GM10266 (cell line): Measurements from ENCODE around the gene NLRP9.

Source experiments
- DNase-seq: peaks from one replicate; pipeline ENCODE4 v3.0.0; 2012; ENCODE audit errors: extremely low spot score
- TF ChIP-seq, protein P1 (sequence below): IDR thresholded peaks from 2 replicates; pipeline ENCODE4 v1.5.1; 2012; ENCODE audit warnings: mild to moderate bottlenecking, low read depth; ENCODE audit not compliant: control insufficient read depth, insufficient read depth; ENCODE audit errors: missing control alignments

NLRP9 gene

DNA sequence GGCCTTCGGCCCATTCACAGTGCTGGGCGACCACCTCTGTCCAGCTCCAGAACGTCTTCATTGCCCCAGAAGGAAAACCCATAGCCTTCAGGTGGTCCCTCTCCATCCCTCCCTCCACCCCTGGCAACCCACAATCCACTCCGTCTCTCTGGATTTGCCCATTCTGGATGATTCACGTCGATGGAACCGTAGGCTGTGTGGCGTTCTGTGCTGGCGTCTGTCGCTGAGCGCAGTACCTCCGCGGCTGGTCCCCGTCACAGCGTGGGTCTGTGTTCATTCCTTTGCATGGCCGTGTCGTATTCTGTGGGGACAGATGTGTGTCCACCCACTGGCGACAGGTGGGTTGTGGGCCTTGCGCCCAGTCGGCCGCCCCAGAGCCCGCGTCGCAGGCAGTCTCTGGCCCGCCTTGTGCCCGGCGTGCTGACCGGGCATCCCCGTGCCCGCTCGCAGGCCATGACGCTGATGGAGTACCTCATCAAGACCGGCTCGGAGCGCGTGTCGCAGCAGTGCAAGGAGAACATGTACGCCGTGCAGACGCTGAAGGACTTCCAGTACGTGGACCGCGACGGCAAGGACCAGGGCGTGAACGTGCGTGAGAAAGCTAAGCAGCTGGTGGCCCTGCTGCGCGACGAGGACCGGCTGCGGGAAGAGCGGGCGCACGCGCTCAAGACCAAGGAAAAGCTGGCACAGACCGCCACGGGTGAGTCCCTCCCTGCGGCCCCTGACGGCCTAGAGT, 53.1 kb downstream of the NLRP9 start:
- DNase-seq: no peak
- TF ChIP-seq, protein P1, sequence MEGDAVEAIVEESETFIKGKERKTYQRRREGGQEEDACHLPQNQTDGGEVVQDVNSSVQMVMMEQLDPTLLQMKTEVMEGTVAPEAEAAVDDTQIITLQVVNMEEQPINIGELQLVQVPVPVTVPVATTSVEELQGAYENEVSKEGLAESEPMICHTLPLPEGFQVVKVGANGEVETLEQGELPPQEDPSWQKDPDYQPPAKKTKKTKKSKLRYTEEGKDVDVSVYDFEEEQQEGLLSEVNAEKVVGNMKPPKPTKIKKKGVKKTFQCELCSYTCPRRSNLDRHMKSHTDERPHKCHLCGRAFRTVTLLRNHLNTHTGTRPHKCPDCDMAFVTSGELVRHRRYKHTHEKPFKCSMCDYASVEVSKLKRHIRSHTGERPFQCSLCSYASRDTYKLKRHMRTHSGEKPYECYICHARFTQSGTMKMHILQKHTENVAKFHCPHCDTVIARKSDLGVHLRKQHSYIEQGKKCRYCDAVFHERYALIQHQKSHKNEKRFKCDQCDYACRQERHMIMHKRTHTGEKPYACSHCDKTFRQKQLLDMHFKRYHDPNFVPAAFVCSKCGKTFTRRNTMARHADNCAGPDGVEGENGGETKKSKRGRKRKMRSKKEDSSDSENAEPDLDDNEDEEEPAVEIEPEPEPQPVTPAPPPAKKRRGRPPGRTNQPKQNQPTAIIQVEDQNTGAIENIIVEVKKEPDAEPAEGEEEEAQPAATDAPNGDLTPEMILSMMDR: no peak

- TF ChIP-seq, protein P1: no peak
- DNase-seq: no peak
Measured at GRCh38 chr19:55683449-55684261, 54.5 kb downstream of the NLRP9 start.

GRCh38 chr19:55681131-55682092, 56.8 kb downstream of the NLRP9 start:
- TF ChIP-seq, protein P1: no peak
- no peak for DNase-seq

- TF ChIP-seq, protein P1: no peak
- no peak for DNase-seq
Measured at GRCh38 chr19:55680339-55681130, 57.7 kb downstream of the NLRP9 start.

DNA sequence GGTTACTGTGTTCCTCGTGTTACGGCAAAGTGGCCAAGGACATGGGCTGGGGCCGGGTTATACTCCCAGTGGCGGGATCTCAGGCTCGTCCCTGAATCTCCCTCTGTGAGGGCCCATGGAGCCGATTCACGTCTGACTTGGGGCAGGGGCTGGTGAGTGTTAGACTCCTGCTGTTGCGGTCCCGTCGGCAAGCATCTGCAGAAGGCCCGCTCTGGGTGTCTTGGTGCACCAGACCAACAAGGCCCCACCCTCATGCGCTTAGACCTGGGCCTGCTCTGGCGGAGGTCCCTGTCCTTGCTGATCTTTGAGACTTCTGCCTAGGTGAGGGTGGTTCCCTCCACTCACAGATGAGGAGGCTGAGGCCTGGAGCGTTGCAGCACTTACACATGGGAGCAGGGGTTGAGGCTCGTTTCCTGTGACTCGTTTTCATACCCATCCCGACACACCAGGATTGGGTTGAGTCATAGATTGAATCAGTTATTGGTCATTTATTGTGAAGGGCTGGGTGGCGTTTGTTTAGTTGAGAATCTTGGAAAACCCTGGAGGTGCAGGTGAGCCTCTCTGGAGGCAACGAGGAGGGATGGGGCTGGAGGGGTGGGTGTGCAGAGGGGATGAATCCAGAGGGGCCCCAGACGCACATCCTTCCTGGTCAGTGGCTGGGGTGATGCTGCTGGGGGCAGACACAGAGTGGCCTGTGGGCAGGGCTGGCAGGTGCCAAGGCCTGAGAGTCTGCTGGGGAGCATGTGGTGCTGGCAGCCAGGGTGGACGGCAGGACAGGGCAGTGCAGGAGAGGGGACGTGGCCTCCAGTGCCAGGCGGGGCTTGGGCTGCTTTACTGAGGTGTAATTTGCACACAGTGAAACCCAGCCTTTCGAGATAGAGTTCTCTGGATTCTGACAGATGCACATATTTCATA, 58.6 kb downstream of the NLRP9 start:
- no peak for DNase-seq
- TF ChIP-seq, protein P1: no peak
